GM23248 (cell line): ENCODE results near the gene RTTN.

Experiments
- EZH2 ChIP-seq: fragments of 200-600 bp; sonication (generic); IDR thresholded peaks from 2 replicates; pipeline ENCODE4 v1.6.1; 2018; ENCODE audit warnings: antibody characterized with exemption, mild to moderate bottlenecking; ENCODE audit not compliant: insufficient read depth, poor library complexity, severe bottlenecking
- EZH2phosphoT487 ChIP-seq: fragments of 200-600 bp; sonication (generic); IDR thresholded peaks from 2 replicates; pipeline ENCODE4 v1.6.1; 2018; ENCODE audit warnings: antibody characterized with exemption, moderate library complexity, mild to moderate bottlenecking, low read depth; ENCODE audit not compliant: insufficient read depth

DNA sequence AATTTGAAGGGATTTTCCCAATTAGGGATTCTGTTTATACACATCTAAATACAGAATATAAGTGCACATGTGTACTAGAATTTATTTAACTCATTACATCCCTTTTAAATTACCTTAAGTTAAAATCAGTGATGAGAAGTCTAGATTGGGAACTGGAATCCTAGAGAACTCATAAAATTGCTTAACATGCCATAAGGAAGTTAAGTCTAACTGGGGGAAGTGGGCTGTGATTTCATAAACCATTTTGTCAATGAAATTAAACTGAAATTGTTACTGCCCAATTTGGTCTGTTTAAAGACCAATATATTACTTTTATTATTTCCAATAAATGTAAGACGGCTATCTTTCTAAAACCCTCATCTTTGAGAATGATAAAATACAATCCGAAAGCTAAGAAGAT, 185.5 kb downstream of the RTTN start:
- TF ChIP-seq EZH2phosphoT487 = no peak
- no peak for TF ChIP-seq EZH2
